Measurements from ENCODE around the gene MAP4K4.
"Not testable (repeated sequence)": the region's sequence is repeated elsewhere in the genome, so short reads cannot be mapped to it uniquely, and the experiment has no call there.

The MAP4K4 gene

DNA sequence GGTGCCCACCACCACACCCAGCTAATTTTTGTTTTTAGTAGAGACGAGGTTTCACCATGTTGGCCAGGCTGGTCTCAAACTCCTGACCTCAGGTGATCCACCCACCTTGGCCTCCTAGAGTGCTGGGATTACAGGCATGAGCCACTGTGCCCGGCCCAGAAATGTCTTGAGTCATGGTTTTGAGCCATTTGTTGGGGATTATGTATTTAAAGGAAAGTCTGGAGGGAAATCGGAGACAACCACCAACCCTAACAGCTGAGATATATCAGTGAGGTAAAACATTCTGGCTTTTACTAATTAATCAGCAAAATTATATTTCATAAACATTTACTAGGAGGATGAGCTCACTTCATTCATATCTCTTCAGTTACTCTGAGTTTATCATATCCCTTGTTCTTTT lies 72.2 kb downstream of the MAP4K4 start:
- DNase-seq: not testable (repeated sequence)

DNA sequence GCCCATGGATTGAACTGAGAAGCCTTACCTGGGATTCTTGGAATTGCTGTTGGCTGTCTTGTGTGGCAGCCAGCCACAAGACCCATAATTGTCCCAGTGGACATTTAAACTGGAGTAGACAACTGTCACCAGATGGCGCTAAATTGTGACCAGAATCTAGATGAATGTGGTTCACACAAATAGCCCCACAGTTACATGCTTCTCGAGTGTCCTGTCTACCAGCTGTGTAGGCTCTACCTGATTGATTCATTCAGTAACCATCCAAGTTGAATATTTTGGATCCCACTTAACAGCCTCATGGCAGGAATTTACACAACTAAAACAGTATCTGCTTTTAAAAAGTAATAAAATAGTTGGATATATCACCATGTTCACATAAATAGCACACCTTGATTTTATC lies 73.2 kb downstream of the MAP4K4 start:
- DNase-seq: peak; percentile 81

- DNase-seq: no peak
Observed at GRCh38 chr2:101771227-101771902, 73.9 kb downstream of the MAP4K4 start.

- no peak for DNase-seq
Observed at GRCh38 chr2:101771910-101772321, 74.4 kb downstream of the MAP4K4 start.

- DNase-seq: no peak
Observed at GRCh38 chr2:101773137-101773536, 75.6 kb downstream of the MAP4K4 start.

DNA sequence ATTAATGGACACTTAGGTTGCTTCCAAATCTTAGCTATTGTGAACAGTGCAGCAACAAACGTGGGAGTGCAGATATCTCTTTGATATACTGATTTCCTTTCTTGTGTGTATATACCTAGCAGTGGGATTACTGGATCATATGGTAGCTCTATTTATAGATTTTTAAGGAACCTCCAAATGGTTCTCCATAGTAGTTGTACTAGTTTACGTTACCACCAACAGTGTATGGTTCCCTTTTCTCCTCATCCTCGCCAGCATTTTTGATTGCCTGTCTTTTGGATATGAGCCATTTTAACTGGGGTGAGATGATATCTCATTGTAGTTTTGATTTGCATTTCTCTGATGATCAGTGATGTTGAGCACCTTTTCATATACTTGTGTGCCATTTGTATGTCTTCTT lies 76.5 kb downstream of the MAP4K4 start:
- not testable (repeated sequence) for DNase-seq

- DNase-seq: no peak
Observed at GRCh38 chr2:101775092-101775491, 77.6 kb downstream of the MAP4K4 start.

- DNase-seq: no peak
Observed at GRCh38 chr2:101775636-101776035, 78.1 kb downstream of the MAP4K4 start.

GRCh38 chr2:101776172-101777043 lies 78.9 kb downstream of the MAP4K4 start:
- DNase-seq: no peak

- no peak for DNase-seq
Observed at GRCh38 chr2:101777337-101777736, 79.8 kb downstream of the MAP4K4 start.

- no peak for DNase-seq
Observed at GRCh38 chr2:101778102-101778501, 80.6 kb downstream of the MAP4K4 start.

DNA sequence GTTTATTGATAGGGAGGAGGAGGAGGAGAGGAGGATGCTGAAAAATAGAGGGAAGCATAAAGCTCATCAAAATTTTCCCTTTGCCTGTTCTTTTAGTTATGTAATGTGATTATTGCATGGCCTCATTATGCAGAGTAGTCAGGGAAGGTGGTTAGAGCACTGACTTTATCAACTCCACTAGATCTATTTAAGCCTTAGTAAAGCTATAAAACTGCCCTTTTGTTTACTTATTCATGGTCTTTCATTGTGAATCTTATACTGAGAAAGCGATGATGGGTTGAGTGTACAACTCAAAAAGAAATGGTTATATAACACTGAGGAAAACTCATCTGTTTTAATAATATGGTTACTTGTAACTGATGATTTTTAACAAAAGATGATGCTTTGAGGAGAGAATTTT lies 81.7 kb downstream of the MAP4K4 start:
- no peak for DNase-seq

DNA sequence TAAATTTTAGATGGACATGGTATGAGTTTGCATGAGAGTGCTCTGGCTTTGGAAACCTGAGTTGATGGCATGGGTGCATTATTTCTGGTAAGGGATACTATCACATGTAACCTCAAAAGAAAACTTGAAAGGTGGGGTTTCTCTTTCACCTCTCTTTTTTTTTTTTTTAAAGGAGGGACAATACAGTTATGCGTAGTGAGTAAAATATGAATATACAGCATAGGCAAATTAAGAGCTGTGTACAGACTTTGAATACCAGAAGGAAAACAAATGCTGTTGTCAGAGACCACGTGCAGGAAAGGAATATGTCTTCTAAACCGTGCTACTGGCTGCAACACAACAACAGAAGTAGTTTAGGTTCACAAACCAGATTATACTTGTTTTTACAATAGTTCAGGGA lies 82.1 kb downstream of the MAP4K4 start:
- DNase-seq: no peak

DNA sequence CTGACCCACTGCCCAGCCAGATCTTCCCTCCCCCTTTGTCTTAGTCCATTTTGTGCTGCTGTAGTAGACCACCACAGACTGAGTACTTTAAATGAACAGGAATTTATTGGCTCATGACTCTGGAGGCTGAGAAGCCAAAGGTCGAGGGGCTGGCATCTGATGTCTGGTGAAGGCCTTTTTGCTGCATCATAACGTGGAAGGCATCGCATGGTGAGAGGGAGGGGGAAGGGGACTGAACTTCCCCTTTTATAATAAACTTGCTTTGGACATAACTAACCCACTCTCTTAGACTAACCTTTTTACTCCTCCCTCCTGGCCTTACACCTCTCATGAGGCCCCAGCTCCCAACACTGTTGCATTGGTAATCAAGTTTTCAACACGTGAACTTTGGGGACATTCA lies 83.8 kb downstream of the MAP4K4 start:
- DNase-seq: peak; percentile 93

- DNase-seq: no peak
Observed at GRCh38 chr2:101781791-101782426, 84.4 kb downstream of the MAP4K4 start.

- DNase-seq: peak; percentile 71
Observed at GRCh38 chr2:101782427-101782792, 84.9 kb downstream of the MAP4K4 start.

- DNase-seq: no peak
Observed at GRCh38 chr2:101787097-101787496, 89.6 kb downstream of the MAP4K4 start.

GRCh38 chr2:101788565-101788964 lies 91.1 kb downstream of the MAP4K4 start:
- DNase-seq: no peak

- DNase-seq: no peak
Observed at GRCh38 chr2:101788995-101789970, 91.8 kb downstream of the MAP4K4 start.

GRCh38 chr2:101790416-101790815 lies 92.9 kb downstream of the MAP4K4 start:
- DNase-seq: no peak

- DNase-seq: no peak
Observed at GRCh38 chr2:101790857-101791256, 93.3 kb downstream of the MAP4K4 start.

- no peak for DNase-seq
Observed at GRCh38 chr2:101792208-101792607, 94.7 kb downstream of the MAP4K4 start.
